ENCODE results near the gene DCN.

Gene DCN

GRCh38 chr12:91185421-91185820, 2.8 kb upstream of the DCN start:
- DNase-seq (ENCODE audit: low read depth) = no peak

- DNase-seq (ENCODE audit: low read depth) = no peak
Measured at GRCh38 chr12:91183551-91183950, 934 bp upstream of the DCN start.

- DNase-seq (ENCODE audit: low read depth) = no peak
Measured at GRCh38 chr12:91180582-91181395, 1.8 kb downstream of the DCN start.

GRCh38 chr12:91179966-91180561, 2.6 kb downstream of the DCN start:
- no peak for DNase-seq (ENCODE audit: low read depth)

GRCh38 chr12:91179315-91179714, 3.3 kb downstream of the DCN start:
- no peak for DNase-seq (ENCODE audit: low read depth)

- no peak for DNase-seq (ENCODE audit: low read depth)
Measured at GRCh38 chr12:91178781-91179180, 3.8 kb downstream of the DCN start.

GRCh38 chr12:91178139-91178561, 4.5 kb downstream of the DCN start:
- no peak for DNase-seq (ENCODE audit: low read depth)

- DNase-seq (ENCODE audit: low read depth) = no peak
Measured at GRCh38 chr12:91177381-91177780, 5.2 kb downstream of the DCN start.

GRCh38 chr12:91176915-91177314, 5.7 kb downstream of the DCN start:
- no peak for DNase-seq (ENCODE audit: low read depth)

- DNase-seq (ENCODE audit: low read depth) = no peak
Measured at GRCh38 chr12:91176358-91176757, 6.3 kb downstream of the DCN start.

- no peak for DNase-seq (ENCODE audit: low read depth)
Measured at GRCh38 chr12:91173124-91173523, 9.5 kb downstream of the DCN start.

GRCh38 chr12:91172096-91172495, 10.5 kb downstream of the DCN start:
- no peak for DNase-seq (ENCODE audit: low read depth)

- no peak for DNase-seq (ENCODE audit: low read depth)
Measured at GRCh38 chr12:91171476-91171875, 11.1 kb downstream of the DCN start.

GRCh38 chr12:91163116-91163515, 19.5 kb downstream of the DCN start:
- DNase-seq (ENCODE audit: low read depth) = no peak

GRCh38 chr12:91161009-91161408, 21.6 kb downstream of the DCN start:
- no peak for DNase-seq (ENCODE audit: low read depth)

- no peak for DNase-seq (ENCODE audit: low read depth)
Measured at GRCh38 chr12:91155990-91156389, 26.6 kb downstream of the DCN start.

GRCh38 chr12:91154131-91154530, 28.5 kb downstream of the DCN start:
- no peak for DNase-seq (ENCODE audit: low read depth)

- DNase-seq (ENCODE audit: low read depth) = no peak
Measured at GRCh38 chr12:91144053-91144452, 38.6 kb downstream of the DCN start.

GRCh38 chr12:91143206-91143605, 39.4 kb downstream of the DCN start:
- DNase-seq (ENCODE audit: low read depth) = no peak

GRCh38 chr12:91142221-91142631, 40.4 kb downstream of the DCN start:
- no peak for DNase-seq (ENCODE audit: low read depth)

- no peak for DNase-seq (ENCODE audit: low read depth)
Measured at GRCh38 chr12:91140026-91140931, 42.3 kb downstream of the DCN start.

- DNase-seq (ENCODE audit: low read depth) = no peak
Measured at GRCh38 chr12:91139286-91139685, 43.3 kb downstream of the DCN start.
